ENCODE results near the gene CALN1.

CALN1 gene

DNA sequence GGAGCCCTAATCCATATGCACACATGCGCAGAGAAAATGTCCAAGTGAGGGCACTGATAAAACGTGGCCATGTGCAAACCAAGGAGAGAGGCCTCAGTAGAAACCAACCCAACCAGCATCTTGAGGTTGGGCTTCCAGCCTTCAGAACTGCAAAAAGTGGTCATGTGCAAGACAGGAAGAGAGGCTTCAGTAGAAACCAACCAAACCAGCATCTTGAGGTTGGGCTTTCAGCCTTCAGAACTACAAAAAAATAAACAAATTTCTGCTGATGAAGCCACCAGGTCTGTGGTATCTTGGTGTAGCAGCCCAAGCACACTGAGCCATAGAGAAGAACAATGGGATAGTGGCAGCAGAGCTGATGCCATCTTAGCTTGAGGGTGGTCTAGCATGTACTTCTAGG, 371.5 kb downstream of the CALN1 start:
- Histone ChIP-seq H3K27me3 (ENCODE audit: control insufficient read depth in 3 of 3, insufficient read depth in 3 of 3, low read depth in 1 of 3, low read length in 3 of 3) (no peaks in the 10 kb centered on the region), H2BK12ac (ENCODE audit: low read length) (no peak overlapping the region), H3K4me2 (ENCODE audit: insufficient read depth, low read length, poor library complexity, severe bottlenecking) (no peak overlapping the region), H2AK5ac (ENCODE audit: low read depth, low read length) (no peak overlapping the region), H3K4ac (ENCODE audit: low read length) (no peak overlapping the region), H4K91ac (ENCODE audit: low read depth, low read length, poor library complexity) (no peak overlapping the region), H3K18ac (ENCODE audit: low read length) (no peak overlapping the region), H3K79me1 (ENCODE audit: low read depth, low read length) (no peaks in the 10 kb centered on the region), H2BK15ac (ENCODE audit: low read length) (no peak overlapping the region), H3K14ac (ENCODE audit: low read length) (no peak overlapping the region), H3K4me3 (ENCODE audit: low read length in 2 of 2) (no peak overlapping the region), H2BK5ac (ENCODE audit: low read length) (no peak overlapping the region), H2AFZ (ENCODE audit: low read length) (no peak overlapping the region), H3K9me3 (replicated peaks in 1 of 2; ENCODE audit: control insufficient read depth in 2 of 2, insufficient read depth in 1 of 2, low read depth in 1 of 2, low read length in 2 of 2) (no peaks in the 10 kb centered on the region), H2BK120ac (ENCODE audit: low read depth, low read length) (no peak overlapping the region), H3K27ac (replicated peaks; ENCODE audit: low read length) (no peak overlapping the region), H3K4me1 (ENCODE audit: control insufficient read depth in 2 of 2, insufficient read depth in 1 of 2, low read depth in 1 of 2, low read length in 2 of 2) (no peaks in the 10 kb centered on the region), H3K23ac (ENCODE audit: low read depth, low read length, poor library complexity) (no peak overlapping the region), H3K36me3 (replicated peaks in 1 of 2; ENCODE audit: control insufficient read depth in 2 of 2, insufficient read depth in 2 of 2, low read length in 2 of 2) (no peaks in the 10 kb centered on the region), H3K9ac (ENCODE audit: low read depth, low read length, poor library complexity) (no peak overlapping the region), H4K8ac (ENCODE audit: low read depth, low read length) (no peak overlapping the region)
- DNase-seq (ENCODE audit: low spot score), result no peak
- WGBS, 2 donors (ENCODE audit: extremely low coverage in 2 of 2, insufficient read length in 2 of 2, insufficient replicate concordance in 1 of 2), result no CpG with 5 or more reads among the region's 2 CpGs

DNA sequence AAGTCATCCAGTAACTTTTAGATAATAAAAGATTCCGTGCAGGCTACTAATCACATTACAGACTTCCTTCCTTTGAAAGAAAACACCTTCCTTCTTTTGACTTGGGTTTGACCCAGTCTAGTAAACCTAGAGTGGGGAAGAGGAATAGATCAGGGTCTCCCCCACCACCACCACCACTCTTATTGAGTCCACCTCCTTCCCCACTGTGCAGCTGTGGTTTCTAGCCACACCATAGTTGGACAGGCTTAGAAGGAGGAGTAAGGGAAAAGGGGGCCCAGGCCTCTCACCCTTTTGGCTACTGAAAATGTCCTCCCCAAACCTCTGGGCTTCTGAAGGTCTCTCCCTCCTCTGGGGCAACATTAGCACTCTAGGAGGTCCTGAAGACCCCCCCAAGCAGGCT, 372.7 kb downstream of the CALN1 start:
- no peak overlapping the region for H2BK5ac ChIP-seq (ENCODE audit: low read length)
- H3K27me3 ChIP-seq (ENCODE audit: control insufficient read depth in 3 of 3, insufficient read depth in 3 of 3, low read depth in 1 of 3, low read length in 3 of 3), result no peaks in the 10 kb centered on the region
- H3K79me1 ChIP-seq (ENCODE audit: low read depth, low read length), result no peaks in the 10 kb centered on the region
- H2BK12ac ChIP-seq (ENCODE audit: low read length), result no peak overlapping the region
- no peak overlapping the region for H3K14ac ChIP-seq (ENCODE audit: low read length)
- H3K18ac ChIP-seq (ENCODE audit: low read length), result no peak overlapping the region
- H2BK120ac ChIP-seq (ENCODE audit: low read depth, low read length), result no peak overlapping the region
- DNase-seq (ENCODE audit: low spot score), result no peak
- H3K27ac ChIP-seq (replicated peaks; ENCODE audit: low read length), result no peak overlapping the region
- no peak overlapping the region for H2AFZ ChIP-seq (ENCODE audit: low read length)
- no peak overlapping the region for H3K23ac ChIP-seq (ENCODE audit: low read depth, low read length, poor library complexity)
- H3K4me3 ChIP-seq (ENCODE audit: low read length in 2 of 2), result no peak overlapping the region
- H3K4me1 ChIP-seq (ENCODE audit: control insufficient read depth in 2 of 2, insufficient read depth in 1 of 2, low read depth in 1 of 2, low read length in 2 of 2), result no peaks in the 10 kb centered on the region
- no CpG with 5 or more reads among the region's 1 CpG for WGBS, 2 donors (ENCODE audit: extremely low coverage in 2 of 2, insufficient read length in 2 of 2, insufficient replicate concordance in 1 of 2)
- H2BK15ac ChIP-seq (ENCODE audit: low read length), result no peak overlapping the region
- no peak overlapping the region for H3K4ac ChIP-seq (ENCODE audit: low read length)
- no peak overlapping the region for H2AK5ac ChIP-seq (ENCODE audit: low read depth, low read length)
- no peak overlapping the region for H4K91ac ChIP-seq (ENCODE audit: low read depth, low read length, poor library complexity)
- no peak overlapping the region for H3K9ac ChIP-seq (ENCODE audit: low read depth, low read length, poor library complexity)
- H3K4me2 ChIP-seq (ENCODE audit: insufficient read depth, low read length, poor library complexity, severe bottlenecking), result no peak overlapping the region
- H3K9me3 ChIP-seq (replicated peaks in 1 of 2; ENCODE audit: control insufficient read depth in 2 of 2, insufficient read depth in 1 of 2, low read depth in 1 of 2, low read length in 2 of 2), result no peaks in the 10 kb centered on the region
- no peak overlapping the region for H4K8ac ChIP-seq (ENCODE audit: low read depth, low read length)
- no peaks in the 10 kb centered on the region for H3K36me3 ChIP-seq (replicated peaks in 1 of 2; ENCODE audit: control insufficient read depth in 2 of 2, insufficient read depth in 2 of 2, low read length in 2 of 2)

GRCh38 chr7:72038022-72038732, 374.0 kb downstream of the CALN1 start:
- Histone ChIP-seq H3K79me1 (ENCODE audit: low read depth, low read length) (no peaks in the 10 kb centered on the region), H4K8ac (ENCODE audit: low read depth, low read length) (no peak overlapping the region), H3K18ac (ENCODE audit: low read length) (no peak overlapping the region), H2AK5ac (ENCODE audit: low read depth, low read length) (no peak overlapping the region), H4K91ac (ENCODE audit: low read depth, low read length, poor library complexity) (no peak overlapping the region), H3K4me1 (ENCODE audit: control insufficient read depth in 2 of 2, insufficient read depth in 1 of 2, low read depth in 1 of 2, low read length in 2 of 2) (no peaks in the 10 kb centered on the region), H3K36me3 (replicated peaks in 1 of 2; ENCODE audit: control insufficient read depth in 2 of 2, insufficient read depth in 2 of 2, low read length in 2 of 2) (no peaks in the 10 kb centered on the region), H3K4me3 (ENCODE audit: low read length in 2 of 2) (no peak overlapping the region), H3K14ac (ENCODE audit: low read length) (no peak overlapping the region), H2BK15ac (ENCODE audit: low read length) (no peak overlapping the region), H3K4ac (ENCODE audit: low read length) (no peak overlapping the region), H2BK120ac (ENCODE audit: low read depth, low read length) (no peak overlapping the region), H2BK12ac (ENCODE audit: low read length) (no peak overlapping the region), H3K9ac (ENCODE audit: low read depth, low read length, poor library complexity) (no peak overlapping the region), H2BK5ac (ENCODE audit: low read length) (no peak overlapping the region), H3K9me3 (replicated peaks in 1 of 2; ENCODE audit: control insufficient read depth in 2 of 2, insufficient read depth in 1 of 2, low read depth in 1 of 2, low read length in 2 of 2) (no peaks in the 10 kb centered on the region), H3K27me3 (ENCODE audit: control insufficient read depth in 3 of 3, insufficient read depth in 3 of 3, low read depth in 1 of 3, low read length in 3 of 3) (no peaks in the 10 kb centered on the region), H3K4me2 (ENCODE audit: insufficient read depth, low read length, poor library complexity, severe bottlenecking) (no peak overlapping the region), H3K27ac (replicated peaks; ENCODE audit: low read length) (no peak overlapping the region), H2AFZ (ENCODE audit: low read length) (no peak overlapping the region), H3K23ac (ENCODE audit: low read depth, low read length, poor library complexity) (no peak overlapping the region)
- no CpG with 5 or more reads among the region's 5 CpGs for WGBS, 2 donors (ENCODE audit: extremely low coverage in 2 of 2, insufficient read length in 2 of 2, insufficient replicate concordance in 1 of 2)
- DNase-seq (ENCODE audit: low spot score), result no peak

DNA sequence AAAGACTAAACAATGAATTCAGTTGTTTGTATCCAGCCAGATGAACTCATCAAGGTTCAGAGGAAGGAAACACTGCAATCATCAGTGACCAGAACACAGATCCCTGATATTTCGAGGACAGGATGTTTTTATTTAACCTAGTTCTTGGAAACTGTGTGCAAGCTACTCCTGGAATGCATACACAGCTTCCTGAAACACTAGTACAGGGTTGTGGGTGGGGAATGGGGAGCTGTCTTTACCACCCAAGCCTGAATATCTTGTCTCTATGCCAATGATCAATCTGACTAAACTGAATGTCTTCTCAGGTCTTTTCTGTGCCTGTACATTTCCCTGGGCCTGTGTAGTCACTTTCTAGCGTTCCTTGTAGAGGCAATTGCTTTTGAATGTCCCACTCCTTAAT, 374.6 kb downstream of the CALN1 start:
- no CpG with 5 or more reads among the region's 2 CpGs for WGBS, 2 donors (ENCODE audit: extremely low coverage in 2 of 2, insufficient read length in 2 of 2, insufficient replicate concordance in 1 of 2)
- Histone ChIP-seq H3K9me3 (replicated peaks in 1 of 2; ENCODE audit: control insufficient read depth in 2 of 2, insufficient read depth in 1 of 2, low read depth in 1 of 2, low read length in 2 of 2) (no peaks in the 10 kb centered on the region), H4K8ac (ENCODE audit: low read depth, low read length) (no peak overlapping the region), H2AK5ac (ENCODE audit: low read depth, low read length) (no peak overlapping the region), H3K27me3 (ENCODE audit: control insufficient read depth in 3 of 3, insufficient read depth in 3 of 3, low read depth in 1 of 3, low read length in 3 of 3) (no peaks in the 10 kb centered on the region), H2AFZ (ENCODE audit: low read length) (no peak overlapping the region), H3K79me1 (ENCODE audit: low read depth, low read length) (no peaks in the 10 kb centered on the region), H3K9ac (ENCODE audit: low read depth, low read length, poor library complexity) (no peak overlapping the region), H2BK12ac (ENCODE audit: low read length) (no peak overlapping the region), H2BK15ac (ENCODE audit: low read length) (no peak overlapping the region), H3K23ac (ENCODE audit: low read depth, low read length, poor library complexity) (no peak overlapping the region), H2BK120ac (ENCODE audit: low read depth, low read length) (no peak overlapping the region), H3K4ac (ENCODE audit: low read length) (no peak overlapping the region), H2BK5ac (ENCODE audit: low read length) (no peak overlapping the region), H3K4me3 (ENCODE audit: low read length in 2 of 2) (no peak overlapping the region), H4K91ac (ENCODE audit: low read depth, low read length, poor library complexity) (no peak overlapping the region), H3K27ac (replicated peaks; ENCODE audit: low read length) (no peak overlapping the region), H3K4me1 (ENCODE audit: control insufficient read depth in 2 of 2, insufficient read depth in 1 of 2, low read depth in 1 of 2, low read length in 2 of 2) (peaks cover 0 to 2% of the 10 kb centered on the region in 2 donors), H3K4me2 (ENCODE audit: insufficient read depth, low read length, poor library complexity, severe bottlenecking) (no peak overlapping the region), H3K14ac (ENCODE audit: low read length) (no peak overlapping the region), H3K18ac (ENCODE audit: low read length) (no peak overlapping the region), H3K36me3 (replicated peaks in 1 of 2; ENCODE audit: control insufficient read depth in 2 of 2, insufficient read depth in 2 of 2, low read length in 2 of 2) (no peaks in the 10 kb centered on the region)
- DNase-seq (ENCODE audit: low spot score), result no peak
